HEK293 (cell line): ENCODE data around the gene DDX10.

Source experiments
- CTCF ChIA-PET: fragments of 350-600 bp; formaldehyde crosslinking; extraction: SDS; loops from one replicate; lab custom pipeline; 2021; ENCODE audit warnings: antibody characterized with exemption; lab: Yijun Ruan, JAX
- POLR2A ChIA-PET: fragments of 300-600 bp; formaldehyde crosslinking; extraction: SDS; loops from one replicate; lab custom pipeline; 2020; ENCODE audit warnings: antibody characterized with exemption, inconsistent platforms; lab: Yijun Ruan, JAX
- H3K27ac ChIP-seq: fragments of 200-500 bp; sonication (Bioruptor generic); 2 replicates; pipeline ENCODE4 v1.5.1; 2014; ENCODE audit warnings: low read depth, low read length, control low read depth, inconsistent platforms; ENCODE audit errors: extremely low read depth
- H3K36me3 ChIP-seq, 2 experiments: fragments of 200-500 bp in 1 of 2; sonication (Bioruptor generic) in 1 of 2; 1 replicate in 1 of 2; 2 replicates in 1 of 2; pipeline ENCODE4 v1.5.1; 2014 to 2017; ENCODE audit warnings: inconsistent platforms in 2 of 2, low read length in 2 of 2; ENCODE audit not compliant: control insufficient read depth in 2 of 2, insufficient read depth in 1 of 2
- H3K4me1 ChIP-seq: fragments of 200-500 bp; sonication (Bioruptor generic); 2 replicates; pipeline ENCODE4 v1.5.1; 2014; ENCODE audit warnings: mild to moderate bottlenecking, low read length, inconsistent platforms; ENCODE audit not compliant: control insufficient read depth, insufficient read depth
- H3K4me3 ChIP-seq: 2 replicates; pipeline ENCODE4 v1.5.1; 2011; ENCODE audit warnings: low read depth, mild to moderate bottlenecking, control low read depth, low read length, moderate library complexity
- H3K9me3 ChIP-seq: fragments of 200-500 bp; sonication (Bioruptor generic); 2 replicates; pipeline ENCODE4 v1.5.1; 2014; ENCODE audit warnings: low read depth, low read length, inconsistent platforms; ENCODE audit not compliant: control insufficient read depth, insufficient read depth
- EGR2 ChIP-seq: fragments of 450-650 bp; formaldehyde crosslinking; IDR thresholded peaks from 2 replicates; pipeline ENCODE4 v1.5.1; 2016; ENCODE audit warnings: low read depth, missing biosample characterization, missing genetic modification characterization
- SP7 ChIP-seq: fragments of 450-650 bp; formaldehyde crosslinking; IDR thresholded peaks from 2 replicates; pipeline ENCODE4 v1.5.1; 2016; ENCODE audit warnings: missing biosample characterization, missing genetic modification characterization
- ZBTB21 ChIP-seq: fragments of 450-650 bp; formaldehyde crosslinking; IDR thresholded peaks from 2 replicates; pipeline ENCODE4 v1.5.1; 2017; ENCODE audit warnings: missing biosample characterization, missing genetic modification characterization
- ZNF214 ChIP-seq: fragments of 450-650 bp; formaldehyde crosslinking; IDR thresholded peaks from 2 replicates; pipeline ENCODE4 v1.5.1; 2017; ENCODE audit warnings: missing biosample characterization, mild to moderate bottlenecking, missing genetic modification characterization, borderline replicate concordance
- ZNF341 ChIP-seq: fragments of 450-650 bp; formaldehyde crosslinking; IDR thresholded peaks from 2 replicates; pipeline ENCODE4; 2016; ENCODE audit warnings: low read depth, missing biosample characterization, missing genetic modification characterization
- ZNF354C ChIP-seq: fragments of 450-650 bp; formaldehyde crosslinking; IDR thresholded peaks from 2 replicates; pipeline ENCODE4 v1.5.1; 2016; ENCODE audit warnings: missing biosample characterization, missing genetic modification characterization, low read depth, borderline replicate concordance
- ZNF404 ChIP-seq: fragments of 450-650 bp; formaldehyde crosslinking; IDR thresholded peaks from 2 replicates; pipeline ENCODE4 v1.5.1; 2017; ENCODE audit warnings: missing biosample characterization, missing genetic modification characterization
- ZNF530 ChIP-seq: fragments of 450-650 bp; formaldehyde crosslinking; IDR thresholded peaks from 2 replicates; pipeline ENCODE4 v1.5.1; 2016; ENCODE audit warnings: low read depth, missing biosample characterization, missing genetic modification characterization
- ZNF785 ChIP-seq: fragments of 450-650 bp; formaldehyde crosslinking; IDR thresholded peaks from 2 replicates; pipeline ENCODE4 v1.5.1; 2016; ENCODE audit warnings: missing biosample characterization, missing genetic modification characterization
- TF ChIP-seq, protein P1 (sequence below): fragments of 450-650 bp; formaldehyde crosslinking; IDR thresholded peaks from 2 replicates; pipeline ENCODE4 v1.5.1; 2016; ENCODE audit warnings: missing biosample characterization, missing genetic modification characterization
- TF ChIP-seq, protein P2 (sequence below): fragments of 450-650 bp; formaldehyde crosslinking; IDR thresholded peaks from 2 replicates; pipeline ENCODE4; 2016; ENCODE audit warnings: missing biosample characterization, missing genetic modification characterization
- TF ChIP-seq, protein P3 (sequence below): fragments of 450-650 bp; IDR thresholded peaks from 2 replicates; pipeline ENCODE4 v1.5.1; 2018; ENCODE audit warnings: missing biosample characterization, missing genetic modification characterization
- TF ChIP-seq, protein P4 (sequence below): fragments of 450-650 bp; formaldehyde crosslinking; IDR thresholded peaks from 2 replicates; pipeline ENCODE4 v1.5.1; 2016; ENCODE audit warnings: missing biosample characterization, missing genetic modification characterization
- TF ChIP-seq, protein P5 (sequence below): fragments of 450-650 bp; formaldehyde crosslinking; IDR thresholded peaks from 2 replicates; pipeline ENCODE4 v1.5.0; 2017; ENCODE audit warnings: missing biosample characterization, missing genetic modification characterization, borderline replicate concordance
- TF ChIP-seq, protein P6 (sequence below): fragments of 450-650 bp; formaldehyde crosslinking; IDR thresholded peaks from 2 replicates; pipeline ENCODE4 v1.5.1; 2016; ENCODE audit warnings: missing biosample characterization, missing genetic modification characterization

DDX10 gene

DNA sequence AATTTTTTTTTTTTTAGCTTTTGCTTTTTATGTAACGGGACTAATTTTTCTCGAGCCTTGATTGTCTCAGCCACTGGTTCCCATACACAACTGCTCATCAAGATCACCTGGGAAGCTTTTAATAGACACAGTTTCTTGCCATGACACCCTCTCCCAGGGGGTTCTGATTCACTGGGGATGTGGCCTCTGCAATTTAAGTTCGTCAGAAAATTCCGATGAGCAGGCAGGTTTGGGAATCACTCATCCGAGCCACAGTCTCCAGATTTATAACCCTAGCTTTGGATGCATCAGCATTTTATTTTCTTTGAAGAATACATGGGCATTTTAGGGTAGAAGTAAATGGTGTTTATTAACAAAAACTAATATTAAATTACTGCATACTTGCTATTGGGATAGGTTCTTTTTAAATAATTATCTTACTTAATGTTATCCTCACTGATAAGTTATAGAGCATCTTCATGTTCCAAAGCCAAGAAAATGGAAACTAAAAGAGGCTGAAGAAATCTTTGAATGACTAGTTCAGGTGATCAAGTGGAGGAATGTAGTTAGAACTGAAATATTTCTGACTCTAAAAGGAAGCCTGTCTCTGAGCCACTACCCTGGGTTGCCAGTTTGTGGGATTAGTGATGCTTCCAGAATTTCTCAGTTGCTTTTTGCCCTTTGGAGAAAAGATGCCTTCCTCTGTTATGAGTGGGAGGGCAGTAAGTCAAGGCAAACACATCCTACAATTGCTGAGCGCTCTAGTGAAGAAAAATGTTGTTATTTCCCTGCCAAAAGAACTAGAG lies 319.0 kb downstream of the DDX10 start:
- H3K9me3 ChIP-seq = no peaks in the 10 kb centered on the region
- TF ChIP-seq, protein P1, sequence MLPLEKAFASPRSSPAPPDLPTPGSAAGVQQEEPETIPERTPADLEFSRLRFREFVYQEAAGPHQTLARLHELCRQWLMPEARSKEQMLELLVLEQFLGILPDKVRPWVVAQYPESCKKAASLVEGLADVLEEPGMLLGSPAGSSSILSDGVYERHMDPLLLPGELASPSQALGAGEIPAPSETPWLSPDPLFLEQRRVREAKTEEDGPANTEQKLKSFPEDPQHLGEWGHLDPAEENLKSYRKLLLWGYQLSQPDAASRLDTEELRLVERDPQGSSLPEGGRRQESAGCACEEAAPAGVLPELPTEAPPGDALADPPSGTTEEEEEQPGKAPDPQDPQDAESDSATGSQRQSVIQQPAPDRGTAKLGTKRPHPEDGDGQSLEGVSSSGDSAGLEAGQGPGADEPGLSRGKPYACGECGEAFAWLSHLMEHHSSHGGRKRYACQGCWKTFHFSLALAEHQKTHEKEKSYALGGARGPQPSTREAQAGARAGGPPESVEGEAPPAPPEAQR (tag by site-specific recombination) = no peak
- TF ChIP-seq, protein P2, sequence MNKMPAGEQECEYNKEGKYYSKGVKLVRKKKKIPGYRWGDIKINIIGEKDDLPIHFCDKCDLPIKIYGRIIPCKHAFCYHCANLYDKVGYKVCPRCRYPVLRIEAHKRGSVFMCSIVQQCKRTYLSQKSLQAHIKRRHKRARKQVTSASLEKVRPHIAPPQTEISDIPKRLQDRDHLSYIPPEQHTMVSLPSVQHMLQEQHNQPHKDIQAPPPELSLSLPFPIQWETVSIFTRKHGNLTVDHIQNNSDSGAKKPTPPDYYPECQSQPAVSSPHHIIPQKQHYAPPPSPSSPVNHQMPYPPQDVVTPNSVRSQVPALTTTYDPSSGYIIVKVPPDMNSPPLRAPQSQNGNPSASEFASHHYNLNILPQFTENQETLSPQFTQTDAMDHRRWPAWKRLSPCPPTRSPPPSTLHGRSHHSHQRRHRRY (tag by site-specific recombination) = no peak
- TF ChIP-seq ZNF404 (no peak), ZNF785 (tag by site-specific recombination) (no peak), ZBTB21 (no peak), ZNF341 (tag by site-specific recombination) (no peak), EGR2 (tag by site-specific recombination) (no peak), ZNF354C (tag by site-specific recombination) (no peak)
- TF ChIP-seq, protein P3, sequence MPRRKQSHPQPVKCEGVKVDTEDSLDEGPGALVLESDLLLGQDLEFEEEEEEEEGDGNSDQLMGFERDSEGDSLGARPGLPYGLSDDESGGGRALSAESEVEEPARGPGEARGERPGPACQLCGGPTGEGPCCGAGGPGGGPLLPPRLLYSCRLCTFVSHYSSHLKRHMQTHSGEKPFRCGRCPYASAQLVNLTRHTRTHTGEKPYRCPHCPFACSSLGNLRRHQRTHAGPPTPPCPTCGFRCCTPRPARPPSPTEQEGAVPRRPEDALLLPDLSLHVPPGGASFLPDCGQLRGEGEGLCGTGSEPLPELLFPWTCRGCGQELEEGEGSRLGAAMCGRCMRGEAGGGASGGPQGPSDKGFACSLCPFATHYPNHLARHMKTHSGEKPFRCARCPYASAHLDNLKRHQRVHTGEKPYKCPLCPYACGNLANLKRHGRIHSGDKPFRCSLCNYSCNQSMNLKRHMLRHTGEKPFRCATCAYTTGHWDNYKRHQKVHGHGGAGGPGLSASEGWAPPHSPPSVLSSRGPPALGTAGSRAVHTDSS (tag by site-specific recombination) = no peak
- TF ChIP-seq, protein P4, sequence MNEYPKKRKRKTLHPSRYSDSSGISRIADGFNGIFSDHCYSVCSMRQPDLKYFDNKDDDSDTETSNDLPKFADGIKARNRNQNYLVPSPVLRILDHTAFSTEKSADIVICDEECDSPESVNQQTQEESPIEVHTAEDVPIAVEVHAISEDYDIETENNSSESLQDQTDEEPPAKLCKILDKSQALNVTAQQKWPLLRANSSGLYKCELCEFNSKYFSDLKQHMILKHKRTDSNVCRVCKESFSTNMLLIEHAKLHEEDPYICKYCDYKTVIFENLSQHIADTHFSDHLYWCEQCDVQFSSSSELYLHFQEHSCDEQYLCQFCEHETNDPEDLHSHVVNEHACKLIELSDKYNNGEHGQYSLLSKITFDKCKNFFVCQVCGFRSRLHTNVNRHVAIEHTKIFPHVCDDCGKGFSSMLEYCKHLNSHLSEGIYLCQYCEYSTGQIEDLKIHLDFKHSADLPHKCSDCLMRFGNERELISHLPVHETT (tag by site-specific recombination) = no peak
- TF ChIP-seq, protein P5, sequence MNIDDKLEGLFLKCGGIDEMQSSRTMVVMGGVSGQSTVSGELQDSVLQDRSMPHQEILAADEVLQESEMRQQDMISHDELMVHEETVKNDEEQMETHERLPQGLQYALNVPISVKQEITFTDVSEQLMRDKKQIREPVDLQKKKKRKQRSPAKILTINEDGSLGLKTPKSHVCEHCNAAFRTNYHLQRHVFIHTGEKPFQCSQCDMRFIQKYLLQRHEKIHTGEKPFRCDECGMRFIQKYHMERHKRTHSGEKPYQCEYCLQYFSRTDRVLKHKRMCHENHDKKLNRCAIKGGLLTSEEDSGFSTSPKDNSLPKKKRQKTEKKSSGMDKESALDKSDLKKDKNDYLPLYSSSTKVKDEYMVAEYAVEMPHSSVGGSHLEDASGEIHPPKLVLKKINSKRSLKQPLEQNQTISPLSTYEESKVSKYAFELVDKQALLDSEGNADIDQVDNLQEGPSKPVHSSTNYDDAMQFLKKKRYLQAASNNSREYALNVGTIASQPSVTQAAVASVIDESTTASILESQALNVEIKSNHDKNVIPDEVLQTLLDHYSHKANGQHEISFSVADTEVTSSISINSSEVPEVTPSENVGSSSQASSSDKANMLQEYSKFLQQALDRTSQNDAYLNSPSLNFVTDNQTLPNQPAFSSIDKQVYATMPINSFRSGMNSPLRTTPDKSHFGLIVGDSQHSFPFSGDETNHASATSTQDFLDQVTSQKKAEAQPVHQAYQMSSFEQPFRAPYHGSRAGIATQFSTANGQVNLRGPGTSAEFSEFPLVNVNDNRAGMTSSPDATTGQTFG (tag by site-specific recombination) = no peak
- H3K4me3 ChIP-seq = no peak overlapping the region
- POLR2A ChIA-PET = no interaction called here
- H3K27ac ChIP-seq = no peak overlapping the region
- CTCF ChIA-PET = interaction anchor here (0.9 kb wide), 1 partner anchor 713 kb away, joined by 3 read pairs; no protein-coding TSS in a partner anchor
- H3K36me3 ChIP-seq = no peaks in the 10 kb centered on the region
- H3K4me1 ChIP-seq = no peaks in the 10 kb centered on the region

DNA sequence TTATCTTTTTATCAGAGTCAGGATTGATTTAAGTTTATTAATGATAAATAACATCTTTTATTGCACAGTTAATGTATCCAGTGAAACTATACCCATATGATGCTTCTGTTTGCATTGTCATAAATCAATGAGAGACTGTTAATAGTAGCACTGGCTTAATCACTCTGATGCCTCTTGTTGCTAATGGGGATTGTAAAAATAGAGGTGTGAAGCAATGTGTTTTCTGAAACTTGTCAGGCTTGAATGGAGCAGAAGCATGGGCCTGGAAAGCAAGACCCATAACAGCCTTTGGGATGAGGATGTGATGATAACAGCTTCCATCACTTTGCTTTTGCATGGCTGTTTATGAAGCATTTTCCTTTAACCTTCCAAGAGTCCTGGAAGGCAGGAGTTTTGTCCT lies 319.7 kb downstream of the DDX10 start:
- Histone ChIP-seq H3K4me1 (no peaks in the 10 kb centered on the region), H3K27ac (no peak overlapping the region), H3K36me3 (no peaks in the 10 kb centered on the region), H3K9me3 (no peaks in the 10 kb centered on the region), H3K4me3 (no peak overlapping the region)
- CTCF ChIA-PET = no interaction called here
- POLR2A ChIA-PET = no interaction called here
- TF ChIP-seq ZNF214 (tag by site-specific recombination) = no peak
- TF ChIP-seq SP7 (tag by site-specific recombination) = no peak
- TF ChIP-seq, protein P4 (tag by site-specific recombination) = no peak
- TF ChIP-seq ZNF341 (tag by site-specific recombination) = no peak
- no peak for TF ChIP-seq ZNF530 (tag by site-specific recombination)
- TF ChIP-seq, protein P6, sequence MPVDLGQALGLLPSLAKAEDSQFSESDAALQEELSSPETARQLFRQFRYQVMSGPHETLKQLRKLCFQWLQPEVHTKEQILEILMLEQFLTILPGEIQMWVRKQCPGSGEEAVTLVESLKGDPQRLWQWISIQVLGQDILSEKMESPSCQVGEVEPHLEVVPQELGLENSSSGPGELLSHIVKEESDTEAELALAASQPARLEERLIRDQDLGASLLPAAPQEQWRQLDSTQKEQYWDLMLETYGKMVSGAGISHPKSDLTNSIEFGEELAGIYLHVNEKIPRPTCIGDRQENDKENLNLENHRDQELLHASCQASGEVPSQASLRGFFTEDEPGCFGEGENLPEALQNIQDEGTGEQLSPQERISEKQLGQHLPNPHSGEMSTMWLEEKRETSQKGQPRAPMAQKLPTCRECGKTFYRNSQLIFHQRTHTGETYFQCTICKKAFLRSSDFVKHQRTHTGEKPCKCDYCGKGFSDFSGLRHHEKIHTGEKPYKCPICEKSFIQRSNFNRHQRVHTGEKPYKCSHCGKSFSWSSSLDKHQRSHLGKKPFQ = no peak
